GM19452 (cell line): ENCODE measurements around the gene PRAF2.

Experiments
- ATAC-seq: cut with Tn5 transposase; IDR thresholded peaks from one replicate; pipeline ENCODE4 v1.9.1; 2021; ENCODE audit not compliant: unreplicated experiment

The PRAF2 gene

GRCh38 chrX:49075347-49075746 is 1.5 kb upstream of the PRAF2 start:
- ATAC-seq = no peak

- ATAC-seq = no peak
Measured at GRCh38 chrX:49072712-49073095, 1.1 kb downstream of the PRAF2 start.

DNA sequence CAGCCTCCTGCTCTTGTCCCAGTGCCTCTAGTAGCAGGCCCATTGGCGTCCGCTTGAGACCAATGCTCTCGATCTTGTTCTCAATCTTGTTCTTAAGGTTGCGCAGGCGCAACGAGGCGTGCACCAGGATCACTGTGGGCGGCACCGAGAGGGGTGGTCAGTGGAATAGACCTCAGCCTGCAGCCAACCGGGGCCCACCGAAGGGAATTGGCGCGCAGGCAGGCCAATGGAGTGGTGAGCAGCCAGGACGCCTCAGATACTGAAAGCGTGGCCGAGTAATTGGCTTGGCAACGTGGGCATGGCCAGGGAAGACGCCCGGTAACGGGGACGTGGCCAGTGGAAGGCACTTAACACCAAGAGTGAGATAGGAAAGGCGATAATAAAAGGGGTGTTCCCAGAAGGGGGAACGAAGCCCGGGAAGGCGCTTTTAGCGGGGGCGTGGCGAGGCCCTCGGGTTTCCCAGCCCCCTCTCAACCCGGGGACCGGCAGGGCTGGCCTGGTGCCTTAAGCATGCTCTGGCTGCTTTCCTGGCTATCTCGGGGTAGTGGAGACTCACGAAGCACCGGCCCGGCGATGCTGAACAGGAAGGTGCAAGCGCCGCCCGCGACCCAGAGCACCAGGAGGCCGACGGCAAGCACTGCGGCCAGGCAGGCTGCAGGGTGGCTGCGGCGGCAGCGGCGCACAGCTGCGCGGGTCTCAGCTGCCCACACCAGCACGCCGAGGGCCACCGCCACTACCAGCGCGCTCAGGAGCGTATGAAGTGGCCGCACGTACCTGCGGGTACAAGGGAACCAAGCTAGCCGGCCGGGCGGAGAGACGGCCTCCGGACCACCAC is 1.7 kb downstream of the PRAF2 start:
- ATAC-seq = no peak

GRCh38 chrX:49070988-49071387 is 2.8 kb downstream of the PRAF2 start:
- ATAC-seq = no peak

DNA sequence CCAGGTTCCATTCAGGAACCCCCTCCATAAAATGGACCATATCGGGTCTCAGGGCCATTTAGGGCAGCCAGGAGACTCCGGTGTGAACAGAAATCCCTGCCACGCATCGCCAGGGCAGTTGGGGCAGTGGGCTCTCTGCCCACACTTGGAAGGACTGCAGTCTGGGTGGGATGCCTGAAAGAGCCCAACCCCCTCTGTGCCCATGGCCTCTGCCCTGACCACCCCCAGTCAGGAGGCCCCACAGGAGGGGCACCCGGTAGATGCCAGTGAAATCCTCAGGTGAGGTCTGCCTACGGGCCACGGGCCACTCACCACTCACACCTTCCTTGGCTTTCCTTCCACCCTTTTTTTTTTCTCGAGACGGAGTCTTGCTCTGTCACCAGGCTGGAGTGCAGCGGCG is 4.8 kb downstream of the PRAF2 start:
- ATAC-seq = no peak

GRCh38 chrX:49067285-49068120 is 6.3 kb downstream of the PRAF2 start:
- no peak for ATAC-seq

DNA sequence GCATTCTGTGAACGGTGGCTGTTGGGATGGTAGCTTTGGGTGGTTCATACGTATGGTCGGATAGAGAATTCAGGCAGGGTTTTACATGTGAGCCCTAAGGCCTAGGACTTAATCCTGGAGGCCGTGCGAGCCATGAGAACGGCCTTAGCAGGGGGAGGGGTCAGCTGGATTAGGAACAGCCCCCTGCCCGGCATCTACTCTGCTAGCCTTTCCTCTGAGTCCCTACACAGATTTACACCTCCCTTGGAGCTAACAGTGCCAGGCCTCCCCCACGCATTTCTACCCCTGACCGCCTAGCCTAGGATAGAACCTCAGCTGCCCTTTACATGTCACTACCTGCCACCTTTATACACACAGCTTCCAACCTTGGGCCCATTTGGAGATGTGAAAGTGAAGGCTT is 7.1 kb downstream of the PRAF2 start:
- ATAC-seq = no peak

- no peak for ATAC-seq
Measured at GRCh38 chrX:49066278-49066677, 7.5 kb downstream of the PRAF2 start.

DNA sequence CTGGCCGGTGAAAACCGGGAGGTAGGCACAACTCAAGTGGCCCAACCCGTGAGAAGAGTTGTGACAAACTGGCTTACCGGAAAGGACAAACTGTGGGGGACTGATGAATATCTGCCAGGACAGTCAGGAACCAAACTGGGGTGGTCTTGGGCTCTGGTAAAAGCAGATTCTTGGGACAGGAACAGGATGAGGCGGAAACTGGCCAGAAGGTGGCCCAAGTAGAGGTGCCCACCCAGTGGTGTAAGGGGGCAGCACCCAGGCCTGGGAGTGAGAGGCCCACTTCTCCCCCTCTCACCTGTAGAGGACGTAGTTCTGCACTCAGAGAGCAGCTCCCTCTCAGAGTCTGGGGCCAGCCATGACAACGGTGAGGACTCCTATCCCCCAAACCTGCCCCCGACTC is 9.1 kb downstream of the PRAF2 start:
- no peak for ATAC-seq

DNA sequence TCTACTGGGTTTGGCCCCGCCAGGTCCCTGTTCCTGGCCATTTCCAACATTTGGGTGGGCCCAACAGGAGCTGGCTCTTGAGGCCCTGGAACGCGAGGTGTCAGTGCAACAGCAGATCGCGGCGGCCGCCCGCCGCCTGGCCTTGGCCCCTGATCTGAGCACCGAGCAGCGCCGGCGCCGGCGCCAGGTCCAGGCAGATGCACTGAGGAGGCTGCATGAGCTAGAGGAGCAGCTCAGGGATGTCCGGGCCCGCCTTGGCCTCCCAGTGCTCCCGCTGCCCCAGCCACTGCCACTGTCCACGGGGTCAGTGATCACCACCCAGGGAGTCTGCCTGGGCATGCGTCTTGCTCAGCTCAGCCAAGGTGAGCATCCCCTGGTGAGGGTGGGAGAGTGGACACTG is 9.5 kb downstream of the PRAF2 start:
- ATAC-seq = no peak

DNA sequence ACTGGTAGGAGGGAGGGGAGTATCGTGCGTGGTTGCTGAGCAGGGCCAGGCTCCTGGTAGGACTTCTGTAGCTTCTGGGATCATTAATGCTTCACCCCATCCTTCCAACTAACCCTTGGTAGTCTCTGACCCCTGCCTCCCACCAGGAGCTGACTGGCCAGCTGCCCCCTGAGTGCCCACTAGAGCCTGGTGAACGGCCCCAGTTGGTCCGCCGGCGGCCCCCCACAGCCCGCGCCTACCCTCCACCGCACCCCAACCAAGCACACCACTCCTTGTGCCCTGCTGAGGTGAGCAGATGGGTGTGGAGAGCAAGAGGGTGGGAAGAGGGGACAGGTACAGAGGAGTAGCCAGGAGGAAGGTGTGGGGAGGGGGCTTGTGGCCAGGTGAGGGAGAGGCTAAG is 10.1 kb downstream of the PRAF2 start:
- ATAC-seq = no peak

DNA sequence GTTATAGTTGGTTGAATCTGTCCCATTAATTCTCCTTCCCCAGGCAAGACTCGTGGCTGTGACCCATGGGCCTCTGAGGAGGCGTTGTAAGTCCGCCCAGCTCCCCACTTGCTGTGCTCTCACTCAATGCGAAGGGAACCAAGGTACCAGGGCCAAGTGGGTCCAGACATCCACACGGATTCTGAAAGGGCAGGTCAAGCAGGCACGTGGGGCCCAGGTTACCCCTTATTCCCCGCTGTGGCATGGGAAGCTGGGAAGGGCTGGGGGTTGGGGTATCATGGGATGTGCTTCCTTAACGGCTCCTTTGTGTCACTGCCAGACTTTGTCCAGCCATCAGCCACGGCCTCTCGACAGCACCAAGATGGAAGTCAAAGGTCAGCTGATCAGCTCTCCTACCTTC is 11.9 kb downstream of the PRAF2 start:
- ATAC-seq = no peak

DNA sequence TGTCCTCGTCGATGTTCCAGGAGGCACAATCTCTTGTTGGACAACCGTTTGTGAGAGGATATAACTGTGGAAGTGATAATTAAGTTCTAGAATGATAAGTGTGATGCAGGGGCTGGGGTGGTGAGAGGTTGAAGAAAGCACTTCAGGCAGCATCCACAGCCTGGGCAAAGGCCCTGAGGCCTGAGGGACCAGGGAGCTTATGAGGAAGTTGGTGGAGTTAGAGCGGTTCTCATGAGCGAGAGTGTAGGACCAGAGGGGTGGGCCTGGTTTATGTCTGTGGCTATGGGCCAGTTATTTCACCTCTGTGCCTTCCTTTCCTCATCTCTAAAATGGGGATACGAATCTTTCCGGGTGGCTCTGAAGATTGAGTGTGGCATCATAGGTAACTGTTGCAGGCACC is 12.3 kb downstream of the PRAF2 start:
- no peak for ATAC-seq

GRCh38 chrX:49060914-49061313 is 12.9 kb downstream of the PRAF2 start:
- ATAC-seq = no peak

DNA sequence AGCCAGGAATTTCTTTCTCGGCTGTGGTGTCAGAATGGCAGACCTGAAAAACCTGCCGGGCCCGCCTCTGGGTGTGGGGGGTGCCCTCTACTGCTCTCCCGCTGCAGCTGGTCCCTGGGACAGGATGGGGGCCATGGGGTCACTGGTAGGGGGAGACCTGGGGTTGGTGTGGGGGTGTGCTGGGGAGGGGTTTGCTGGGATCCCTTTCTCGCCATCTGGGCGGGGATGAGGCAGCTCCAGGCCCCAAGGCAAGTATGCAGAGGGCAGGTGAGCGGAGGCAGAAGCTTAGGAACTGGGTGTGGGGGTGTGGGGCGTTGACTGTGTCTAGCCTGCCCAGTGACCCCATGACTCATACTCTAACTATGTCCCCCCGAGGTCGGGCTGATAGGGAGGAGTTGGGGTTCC is 14.1 kb downstream of the PRAF2 start:
- no peak for ATAC-seq

DNA sequence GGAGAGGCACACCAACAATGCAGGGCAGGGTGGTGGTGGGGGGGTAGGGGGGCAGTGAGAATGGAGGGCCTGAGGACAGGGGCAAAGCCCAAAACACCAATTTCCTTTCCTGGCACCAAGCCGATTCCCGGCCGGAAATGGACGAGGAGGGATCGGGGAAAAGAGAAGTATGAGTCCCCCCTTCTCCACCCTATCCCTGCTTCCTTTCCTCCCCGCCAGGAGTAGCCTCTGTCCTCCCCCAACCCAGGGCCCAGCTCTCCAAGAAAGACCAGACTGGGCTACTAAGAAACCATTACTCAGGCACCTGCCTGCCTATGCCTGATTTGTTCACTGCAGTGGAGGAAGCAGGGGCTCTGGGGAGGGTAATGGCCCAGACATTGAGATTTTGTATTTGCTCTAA is 14.6 kb downstream of the PRAF2 start:
- ATAC-seq = no peak

DNA sequence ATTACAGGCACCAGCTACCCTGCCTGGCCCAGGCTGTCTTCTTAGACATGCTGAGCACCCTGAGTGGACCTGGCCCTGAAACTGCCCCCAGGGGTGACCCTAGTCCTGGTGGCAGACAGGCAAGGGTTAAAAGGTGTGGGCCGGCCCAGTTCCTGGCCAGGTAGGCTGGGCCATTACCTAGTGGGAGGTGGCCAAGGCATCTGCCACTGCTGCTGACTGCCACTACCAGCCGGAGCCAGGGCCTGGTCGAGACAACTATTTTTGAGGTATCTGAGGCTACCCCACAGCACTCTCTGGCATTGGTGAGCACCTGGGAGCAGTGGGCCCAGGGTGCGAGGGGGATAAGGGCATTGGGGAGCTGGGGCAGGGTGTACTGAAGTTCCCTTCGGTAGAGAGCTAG is 15.0 kb downstream of the PRAF2 start, which contains the start of gene CCDC120:
TSS of gene CCDC120 (plus strand) at position 206 of the 400 bp plus-strand sequence. CDS start 3,043 bp downstream, outside the sequence.
- no peak for ATAC-seq

DNA sequence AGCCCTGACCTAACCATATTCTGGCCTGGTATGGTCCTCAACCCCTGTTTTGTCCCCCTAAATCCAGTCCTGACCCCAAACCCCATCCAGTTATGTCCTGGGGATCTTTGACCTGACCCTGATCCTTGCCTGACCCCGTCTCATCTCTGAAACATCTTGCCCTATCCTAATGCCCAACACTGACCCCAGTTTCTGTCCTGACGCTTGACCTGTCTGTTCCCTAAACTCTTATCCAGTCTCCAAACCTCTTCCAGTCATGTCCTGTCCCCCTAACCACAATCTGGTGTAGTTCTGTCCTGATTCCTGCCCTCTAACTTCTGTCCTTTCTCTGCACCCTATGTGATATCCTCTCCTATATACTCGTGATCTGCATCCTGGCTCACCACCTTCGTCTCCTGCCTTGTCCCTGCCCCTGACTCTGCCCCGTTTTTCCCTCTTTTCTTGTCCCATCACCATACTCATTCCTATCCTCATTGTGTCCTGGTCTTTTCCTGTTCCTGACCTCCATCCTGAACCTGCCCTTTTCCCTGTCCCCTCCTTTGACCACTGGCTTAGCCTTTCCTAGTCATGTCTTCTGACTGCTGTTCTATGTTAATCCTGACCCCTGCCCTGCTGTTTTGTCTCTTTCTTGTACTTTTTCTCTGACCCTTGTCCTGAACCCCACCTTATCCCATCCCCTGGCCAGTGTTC is 19.6 kb downstream of the PRAF2 start:
- no peak for ATAC-seq

- no peak for ATAC-seq
Measured at GRCh38 chrX:49053223-49054072, 20.4 kb downstream of the PRAF2 start.

GRCh38 chrX:49043987-49044281 is 29.9 kb downstream of the PRAF2 start:
- ATAC-seq = no peak
